ENCODE results near the gene OR5L1. TPM values are rescaled to one million over a fixed set of nuclear protein-coding genes. Genes with fewer than 3 reads are reported as not detected.

Gene OR5L1
- total RNA-seq, result not detected
- long read RNA-seq, result 0 reads

GRCh38 chr11:55811067-55811466, at the start of gene OR5L1:
OR5L1 (plus strand) TSS chr11:55811367; CDS start chr11:55811467, 100 bp downstream.
- no peak for DNase-seq

GRCh38 chr11:55773138-55773537, 38.0 kb upstream of the OR5L1 start, which contains the start of gene OR5D13:
OR5D13 (plus strand) TSS chr11:55773438; CDS start chr11:55773438, 0 bp downstream.
- intact Hi-C loops (cut with DNase I), result no loop called here
- DNase-seq (no peak), ATAC-seq (ENCODE audit: poor library complexity) (no peak)

More at GRCh38 chr11:55811067-55811466, at the start of gene OR5L1:
- intact Hi-C loops (cut with DNase I), result no loop called here
- no peak for ATAC-seq (ENCODE audit: poor library complexity)

GRCh38 chr11:55791606-55792005, 19.6 kb upstream of the OR5L1 start:
- DNase-seq, result no peak
- intact Hi-C loops (cut with DNase I), result no loop called here
- ATAC-seq (ENCODE audit: poor library complexity), result no peak

- ATAC-seq (ENCODE audit: poor library complexity) (no peak), DNase-seq (no peak)
These were observed 17.8 kb upstream of the OR5L1 start for GRCh38 chr11:55793321-55793720.

GRCh38 chr11:55795256-55795655, 15.9 kb upstream of the OR5L1 start, which contains the start of gene OR5D14:
OR5D14 (plus strand) TSS chr11:55795556; CDS start chr11:55795556, 0 bp downstream.
- DNase-seq (no peak), ATAC-seq (ENCODE audit: poor library complexity) (no peak)

More at GRCh38 chr11:55793321-55793720, 17.8 kb upstream of the OR5L1 start:
- intact Hi-C loops (cut with DNase I), result no loop called here

GRCh38 chr11:55806248-55806647, 4.9 kb upstream of the OR5L1 start:
- DNase-seq, result no peak
- intact Hi-C loops (cut with DNase I), result no loop called here
- ATAC-seq (ENCODE audit: poor library complexity), result no peak

More at GRCh38 chr11:55795256-55795655, 15.9 kb upstream of the OR5L1 start, which contains the start of gene OR5D14:
- intact Hi-C loops (cut with DNase I), result no loop called here

- ATAC-seq (ENCODE audit: poor library complexity), result no peak
These were observed 8.2 kb downstream of the OR5L1 start, which contains the start of gene OR5D18 for GRCh38 chr11:55819330-55819729. OR5D18 (plus strand) TSS chr11:55819630; CDS start chr11:55819630, 0 bp downstream.

GRCh38 chr11:55826919-55827318, 15.8 kb downstream of the OR5L1 start, which contains the start of gene OR5L2:
OR5L2 (plus strand) TSS chr11:55827219; CDS start chr11:55827219, 0 bp downstream.
- no peak for ATAC-seq (ENCODE audit: poor library complexity)
- intact Hi-C loops (cut with DNase I), result no loop called here
- DNase-seq, result no peak

More at GRCh38 chr11:55819330-55819729, 8.2 kb downstream of the OR5L1 start, which contains the start of gene OR5D18:
- intact Hi-C loops (cut with DNase I), result no loop called here
- no peak for DNase-seq

- intact Hi-C loops (cut with DNase I), result no loop called here
- no peak for ATAC-seq (ENCODE audit: poor library complexity)
- no peak for DNase-seq
These were observed 27.3 kb downstream of the OR5L1 start, which contains the start of gene OR5D16 for GRCh38 chr11:55838452-55838851. OR5D16 (plus strand) TSS chr11:55838752; CDS start chr11:55838752, 0 bp downstream.

GRCh38 chr11:55847453-55847852, 36.3 kb downstream of the OR5L1 start:
- DNase-seq (no peak), ATAC-seq (ENCODE audit: poor library complexity) (no peak)
- intact Hi-C loops (cut with DNase I), result no loop called here

- no peak for ATAC-seq (ENCODE audit: poor library complexity)
- no peak for DNase-seq
- intact Hi-C loops (cut with DNase I), result no loop called here
These were observed 37.9 kb downstream of the OR5L1 start for GRCh38 chr11:55849037-55849436.

GRCh38 chr11:55852141-55852540, 41.0 kb downstream of the OR5L1 start:
- intact Hi-C loops (cut with DNase I), result no loop called here
- no peak for ATAC-seq (ENCODE audit: poor library complexity)
- DNase-seq, result no peak

GRCh38 chr11:55854704-55855103, 43.5 kb downstream of the OR5L1 start:
- intact Hi-C loops (cut with DNase I), result no loop called here
- no peak for ATAC-seq (ENCODE audit: poor library complexity)
- DNase-seq, result no peak

Other genes starting within 250 kb of the OR5L1 start
- gene OR4C16, start 239.2 kb upstream of the OR5L1 start, total RNA-seq, result not detected
- gene OR4C11, start 203.7 kb upstream of the OR5L1 start, total RNA-seq, result not detected
- gene OR4P4, start 176.3 kb upstream of the OR5L1 start, total RNA-seq, result not detected
- not detected for gene OR4S2, start 163.0 kb upstream of the OR5L1 start, total RNA-seq
- not detected for gene OR4C6, start 149.2 kb upstream of the OR5L1 start, total RNA-seq
- not detected for gene OR5D13, start 37.9 kb upstream of the OR5L1 start, total RNA-seq
- not detected for gene OR5D14, start 15.8 kb upstream of the OR5L1 start, total RNA-seq
- not detected for gene OR5D18, start 8.3 kb downstream of the OR5L1 start, total RNA-seq
- not detected for gene OR5L2, start 15.9 kb downstream of the OR5L1 start, total RNA-seq
- not detected for gene OR5D16, start 27.4 kb downstream of the OR5L1 start, total RNA-seq
- gene TRIM51, start 71.9 kb downstream of the OR5L1 start, total RNA-seq, result not detected
- not detected for gene OR5W2, start 103.2 kb downstream of the OR5L1 start, total RNA-seq
- not detected for gene OR5I1, start 125.0 kb downstream of the OR5L1 start, total RNA-seq
- gene OR10AG1, start 158.6 kb downstream of the OR5L1 start, total RNA-seq, result not detected
- gene OR5F1, start 183.3 kb downstream of the OR5L1 start, total RNA-seq, result not detected
- gene OR5AS1, start 216.3 kb downstream of the OR5L1 start, total RNA-seq, result not detected